Thyroid gland (tissue), 4 donors: ENCODE results near the gene RSRC1. TPM values are rescaled to one million over a fixed set of nuclear protein-coding genes. Genes with fewer than 3 reads are reported as not detected.

Experiments used
- DNase-seq, 2 donors: peaks; one replicate each; pipeline ENCODE4 v3.0.0-alpha.2; 2019
- H3K27ac ChIP-seq, 3 donors: fragments of 200-600 bp; sonication (generic); 1 replicate in 2 of 3; 2 replicates in 1 of 3; pipeline ENCODE4 v1.5.1; 2016 to 2019; ENCODE audit warnings: mild to moderate bottlenecking in 1 of 3, moderate library complexity in 1 of 3
- H3K27me3 ChIP-seq: fragments of 200-600 bp; sonication (generic); one replicate; pipeline ENCODE4 v1.5.1; 2019
- H3K36me3 ChIP-seq, 2 donors: fragments of 200-600 bp; sonication (generic); one replicate each; pipeline ENCODE4 v1.5.1; 2016 to 2019
- H3K4me1 ChIP-seq, 2 donors: fragments of 200-600 bp; sonication (generic); one replicate each; pipeline ENCODE4 v1.5.1; 2017 to 2019
- H3K4me3 ChIP-seq, 3 donors: fragments of 200-600 bp; sonication (generic); replicated peaks in 1 of 3; 1 replicate in 2 of 3; 2 replicates in 1 of 3; pipeline ENCODE4 v1.5.1; 2016; ENCODE audit warnings: mild to moderate bottlenecking in 1 of 3
- H3K9me3 ChIP-seq: fragments of 200-600 bp; sonication (generic); one replicate; pipeline ENCODE4 v1.5.1; 2017
- CTCF ChIP-seq, 6 experiments: fragments of 200-600 bp in 3 of 6; fragments of 450-650 bp in 3 of 6; sonication (generic) in 3 of 6; IDR thresholded peaks; one replicate each; pipeline ENCODE4 v1.5.1; 2016 to 2019; ENCODE audit warnings: antibody characterized with exemption in 6 of 6, mild to moderate bottlenecking in 2 of 6, inconsistent platforms in 1 of 6, moderate library complexity in 1 of 6
- POLR2A ChIP-seq, 2 donors: fragments of 450-650 bp; IDR thresholded peaks; one replicate each; pipeline ENCODE4 v1.6.1; 2017; ENCODE audit warnings: antibody characterized with exemption in 2 of 2, mild to moderate bottlenecking in 2 of 2, moderate library complexity in 1 of 2
- WGBS, 2 donors: methylation state at CpG; one replicate each; pipeline ENCODE4 v1.1.5; 2017; 5-methylcytosine and 5-hydroxymethylcytosine counted together
- intact Hi-C: fragments of 100-400 bp; cut with DNase I; formaldehyde crosslinking; loops from one replicate; pipeline ENCODE4 v1.15.1; 2023
- total RNA-seq, 4 donors: library from RNA; depleted of rRNA; stranded (reverse); fragments of >200 nt; gene quantifications; one replicate each; pipeline ENCODE4 v1.2.3, GENCODE V29; 2016

The RSRC1 gene
- total RNA-seq, 4 donors from 2014 or later = 51.7 to 65.4 (median 59.9) TPM

GRCh38 chr3:158456114-158456513, 346.2 kb downstream of the RSRC1 start:
- intact Hi-C loops = no loop called here
- no peak for DNase-seq
- Histone ChIP-seq H3K36me3 (no peaks in the 10 kb centered on the region), H3K4me1 (no peaks in the 10 kb centered on the region), H3K27me3 (no peaks in the 10 kb centered on the region), H3K9me3 (no peaks in the 10 kb centered on the region), H3K4me3 (no peak overlapping the region), H3K27ac (no peak overlapping the region)
- no peak for TF ChIP-seq CTCF (IDR thresholded peaks at IDR 0.05)
- TF ChIP-seq POLR2A (IDR thresholded peaks at IDR 0.05) = no peak
- 87 to 89% methylated on average over 3 of the region's 3 CpGs for WGBS, 2 donors

- Histone ChIP-seq H3K9me3 (no peaks in the 10 kb centered on the region), H3K4me3 (no peak overlapping the region), H3K27me3 (no peaks in the 10 kb centered on the region), H3K36me3 (no peaks in the 10 kb centered on the region), H3K4me1 (no peaks in the 10 kb centered on the region), H3K27ac (no peak overlapping the region)
- TF ChIP-seq CTCF (IDR thresholded peaks at IDR 0.05) (no peak), POLR2A (IDR thresholded peaks at IDR 0.05) (no peak)
- no peak for DNase-seq
- WGBS, 2 donors = 79 to 80% methylated on average over 5 of the region's 5 CpGs
- intact Hi-C loops = no loop called here
These were observed 348.6 kb downstream of the RSRC1 start for GRCh38 chr3:158458464-158458863.

DNA sequence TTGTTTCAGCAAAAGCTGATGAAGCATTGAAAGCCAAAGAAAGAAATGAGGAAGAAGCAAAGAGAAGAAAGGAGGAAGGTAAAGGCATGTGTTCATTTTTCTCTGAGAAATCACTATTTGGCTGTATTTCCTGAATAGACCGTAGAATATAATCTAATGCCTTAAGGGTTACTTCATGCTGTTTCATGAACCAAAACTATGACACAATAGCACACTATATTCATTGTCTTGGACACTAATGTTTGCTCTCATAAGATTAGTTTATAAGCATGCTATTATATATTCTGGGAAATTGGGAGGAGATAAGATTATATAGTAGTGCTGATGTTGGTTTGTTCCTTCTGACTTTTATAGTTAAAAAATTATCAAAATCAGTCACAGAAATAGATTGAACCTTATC, 351.0 kb downstream of the RSRC1 start:
- H3K27ac ChIP-seq = no peak overlapping the region
- intact Hi-C loops = no loop called here
- TF ChIP-seq CTCF (IDR thresholded peaks at IDR 0.05) (no peak), POLR2A (IDR thresholded peaks at IDR 0.05) (no peak)
- no peak overlapping the region for H3K4me3 ChIP-seq
- H3K4me1 ChIP-seq = no peaks in the 10 kb centered on the region
- H3K9me3 ChIP-seq = no peaks in the 10 kb centered on the region
- DNase-seq = no peak
- WGBS, 2 donors = 53 to 93% methylated on average over 1 of the region's 1 CpG
- no peaks in the 10 kb centered on the region for H3K36me3 ChIP-seq
- H3K27me3 ChIP-seq = no peaks in the 10 kb centered on the region

DNA sequence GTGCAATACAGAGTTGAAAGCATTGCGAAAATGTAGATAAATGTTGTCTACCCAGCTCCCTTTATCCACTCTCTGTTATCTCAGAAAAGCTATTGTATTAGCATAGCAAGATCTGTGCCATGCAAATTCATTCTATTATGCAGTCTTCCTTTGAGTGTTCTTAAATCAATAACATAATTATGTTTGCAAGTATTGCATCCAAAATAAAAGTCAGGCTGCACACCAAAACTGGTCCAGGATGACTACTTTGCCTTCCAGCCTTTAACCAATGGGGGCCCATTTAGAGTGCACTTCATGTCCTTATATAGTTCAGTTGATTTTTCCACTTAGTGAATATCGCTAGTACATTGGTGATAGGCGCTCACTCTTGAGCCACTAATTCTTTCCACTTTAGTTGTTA, 353.7 kb downstream of the RSRC1 start:
- TF ChIP-seq POLR2A (IDR thresholded peaks at IDR 0.05) = no peak
- no peaks in the 10 kb centered on the region for H3K36me3 ChIP-seq
- no peaks in the 10 kb centered on the region for H3K9me3 ChIP-seq
- no peak overlapping the region for H3K27ac ChIP-seq
- no peak overlapping the region for H3K4me3 ChIP-seq
- 88 to 93% methylated on average over 3 of the region's 3 CpGs for WGBS, 2 donors
- H3K27me3 ChIP-seq = no peaks in the 10 kb centered on the region
- DNase-seq = no peak
- no peaks in the 10 kb centered on the region for H3K4me1 ChIP-seq
- intact Hi-C loops = no loop called here

- Histone ChIP-seq H3K4me3 (no peak overlapping the region), H3K9me3 (no peaks in the 10 kb centered on the region), H3K27me3 (no peaks in the 10 kb centered on the region), H3K27ac (no peak overlapping the region), H3K36me3 (no peaks in the 10 kb centered on the region), H3K4me1 (no peaks in the 10 kb centered on the region)
- no peak for DNase-seq
- intact Hi-C loops = no loop called here
- 63 to 64% methylated on average over 3 of the region's 3 CpGs for WGBS, 2 donors
- TF ChIP-seq CTCF (IDR thresholded peaks at IDR 0.05) (no peak), POLR2A (IDR thresholded peaks at IDR 0.05) (no peak)
These were observed 355.2 kb downstream of the RSRC1 start for GRCh38 chr3:158465074-158465473.
